ENCODE data around the gene RNF114. TPM values are rescaled to one million over a fixed set of nuclear protein-coding genes. Genes with fewer than 3 reads are reported as not detected.
A peak's percentile ranks its signal among the peaks of the same experiment; 100 is the strongest.

RNF114 gene
- total RNA-seq, 1 donor from 2014 or later, result 62.7 TPM

DNA sequence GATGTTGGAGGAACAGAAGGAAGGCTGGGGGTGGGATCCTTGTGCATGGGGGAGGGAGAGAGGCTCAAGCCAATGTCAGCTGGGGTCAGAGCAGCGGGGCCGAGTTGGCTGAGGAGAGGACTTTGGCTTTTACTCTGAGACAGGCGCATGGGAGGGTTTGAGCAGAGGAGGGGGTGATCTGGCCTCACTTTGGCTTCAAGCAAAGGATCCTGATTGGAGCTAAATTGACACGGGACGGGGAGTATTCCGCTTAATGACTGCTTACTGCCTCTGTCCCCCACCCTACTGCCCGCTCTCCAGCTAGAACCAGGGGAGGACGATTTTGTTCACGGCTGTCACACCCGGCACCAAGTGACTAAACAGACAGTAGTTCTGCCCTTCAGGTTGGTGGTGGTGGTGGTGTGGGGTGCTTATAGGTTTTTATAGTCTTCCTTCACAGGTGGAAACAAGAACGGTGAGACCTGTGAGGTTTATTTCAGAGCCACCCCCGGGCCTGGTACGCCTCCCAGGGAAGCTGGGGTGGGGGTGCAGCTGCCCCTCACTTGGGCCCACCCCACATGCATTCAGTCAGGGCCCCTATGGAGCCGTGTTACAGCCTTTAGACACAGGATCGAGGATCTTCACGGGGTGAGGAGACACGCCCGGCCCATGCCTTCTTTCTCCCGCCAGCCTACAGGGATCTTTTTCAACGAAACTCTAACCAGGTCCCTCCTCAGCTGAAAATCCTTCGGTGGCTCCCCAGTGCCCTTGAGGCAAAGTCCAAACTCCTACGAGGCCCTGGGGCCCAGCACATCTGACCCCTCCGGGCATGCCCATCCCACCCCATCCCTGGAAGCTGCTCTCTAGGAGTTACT, 45.2 kb downstream of the RNF114 start:
- Histone ChIP-seq H3K9ac (ENCODE audit: low read length) (no peak overlapping the region), H3K9me3 (ENCODE audit: insufficient read depth, low read depth, low read length) (no peaks in the 10 kb centered on the region), H3K4me1 (ENCODE audit: insufficient read depth, low read length) (peaks cover 34% of the 10 kb centered on the region), H3K4me2 (ENCODE audit: low read length) (no peak overlapping the region), H3K36me3 (ENCODE audit: insufficient read depth, low read length) (no peaks in the 10 kb centered on the region), H3K27me3 (ENCODE audit: insufficient read depth, low read length) (peaks cover 6% of the 10 kb centered on the region), H3K79me2 (ENCODE audit: insufficient read depth, low read length) (peaks cover 36% of the 10 kb centered on the region), H3K4me3 (ENCODE audit: insufficient read depth, low read depth, low read length) (no peak overlapping the region), H3K27ac (ENCODE audit: low read depth, low read length) (no peak overlapping the region), H4K20me1 (ENCODE audit: insufficient read depth, low read length) (peaks cover 36% of the 10 kb centered on the region), H2AFZ (ENCODE audit: low read depth, low read length) (no peak overlapping the region)
- TF ChIP-seq EZH2 (IDR thresholded peaks at IDR 0.05; ENCODE audit: insufficient read depth, low read length), result no peak
- TF ChIP-seq, protein P1, sequence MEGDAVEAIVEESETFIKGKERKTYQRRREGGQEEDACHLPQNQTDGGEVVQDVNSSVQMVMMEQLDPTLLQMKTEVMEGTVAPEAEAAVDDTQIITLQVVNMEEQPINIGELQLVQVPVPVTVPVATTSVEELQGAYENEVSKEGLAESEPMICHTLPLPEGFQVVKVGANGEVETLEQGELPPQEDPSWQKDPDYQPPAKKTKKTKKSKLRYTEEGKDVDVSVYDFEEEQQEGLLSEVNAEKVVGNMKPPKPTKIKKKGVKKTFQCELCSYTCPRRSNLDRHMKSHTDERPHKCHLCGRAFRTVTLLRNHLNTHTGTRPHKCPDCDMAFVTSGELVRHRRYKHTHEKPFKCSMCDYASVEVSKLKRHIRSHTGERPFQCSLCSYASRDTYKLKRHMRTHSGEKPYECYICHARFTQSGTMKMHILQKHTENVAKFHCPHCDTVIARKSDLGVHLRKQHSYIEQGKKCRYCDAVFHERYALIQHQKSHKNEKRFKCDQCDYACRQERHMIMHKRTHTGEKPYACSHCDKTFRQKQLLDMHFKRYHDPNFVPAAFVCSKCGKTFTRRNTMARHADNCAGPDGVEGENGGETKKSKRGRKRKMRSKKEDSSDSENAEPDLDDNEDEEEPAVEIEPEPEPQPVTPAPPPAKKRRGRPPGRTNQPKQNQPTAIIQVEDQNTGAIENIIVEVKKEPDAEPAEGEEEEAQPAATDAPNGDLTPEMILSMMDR (IDR thresholded peaks at IDR 0.05; ENCODE audit: insufficient read depth, low read depth, low read length), result no peak
- Mint-ChIP-seq H3K27ac (ENCODE audit: unreplicated experiment) (no peak overlapping the region), H3K36me3 (ENCODE audit: low read depth, unreplicated experiment) (peaks cover 4% of the 10 kb centered on the region), H3K4me1 (ENCODE audit: low read depth, unreplicated experiment) (peaks cover 17% of the 10 kb centered on the region), H3K27me3 (ENCODE audit: low read depth, unreplicated experiment) (peaks cover 16% of the 10 kb centered on the region), H3K9me3 (ENCODE audit: unreplicated experiment) (no peaks in the 10 kb centered on the region), H3K4me3 (ENCODE audit: unreplicated experiment) (peak overlapping the region; percentile 75)
- FAIRE-seq (no peak), DNase-seq (ENCODE audit: low read depth) (no peak)

DNA sequence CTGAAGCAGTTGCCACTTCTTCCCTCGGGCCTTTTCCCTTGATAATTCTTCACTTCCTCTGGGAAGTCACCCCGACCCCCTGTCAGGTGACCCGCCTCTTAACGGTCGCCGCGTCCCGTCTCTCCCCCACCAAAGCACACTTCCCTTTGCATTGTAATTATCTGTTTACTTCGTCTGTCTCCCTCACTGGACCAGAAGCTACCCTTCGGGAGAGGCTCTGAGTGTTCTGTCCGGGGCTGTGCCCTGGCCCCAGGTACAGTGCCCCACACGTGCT, 45.8 kb downstream of the RNF114 start:
- no peaks in the 10 kb centered on the region for H3K9me3 ChIP-seq (ENCODE audit: insufficient read depth, low read depth, low read length)
- H3K4me1 ChIP-seq (ENCODE audit: insufficient read depth, low read length), result peaks cover 34% of the 10 kb centered on the region
- Mint-ChIP-seq H3K27me3 (ENCODE audit: low read depth, unreplicated experiment) (peaks cover 16% of the 10 kb centered on the region), H3K9me3 (ENCODE audit: unreplicated experiment) (no peaks in the 10 kb centered on the region), H3K36me3 (ENCODE audit: low read depth, unreplicated experiment) (peaks cover 4% of the 10 kb centered on the region), H3K4me1 (ENCODE audit: low read depth, unreplicated experiment) (peaks cover 23% of the 10 kb centered on the region), H3K27ac (ENCODE audit: unreplicated experiment) (no peak overlapping the region), H3K4me3 (ENCODE audit: unreplicated experiment) (peak overlapping the region; percentile 75)
- H2AFZ ChIP-seq (ENCODE audit: low read depth, low read length), result peak overlapping the region; percentile 49
- H3K4me3 ChIP-seq (ENCODE audit: insufficient read depth, low read depth, low read length), result peak overlapping the region; percentile 51
- H3K4me2 ChIP-seq (ENCODE audit: low read length), result peak overlapping the region; percentile 99
- no peak for FAIRE-seq
- no peak for TF ChIP-seq EZH2 (IDR thresholded peaks at IDR 0.05; ENCODE audit: insufficient read depth, low read length)
- TF ChIP-seq, protein P1 (IDR thresholded peaks at IDR 0.05; ENCODE audit: insufficient read depth, low read depth, low read length), result no peak
- peaks cover 42% of the 10 kb centered on the region for H3K79me2 ChIP-seq (ENCODE audit: insufficient read depth, low read length)
- H3K27ac ChIP-seq (ENCODE audit: low read depth, low read length), result no peak overlapping the region
- peaks cover 41% of the 10 kb centered on the region for H4K20me1 ChIP-seq (ENCODE audit: insufficient read depth, low read length)
- H3K9ac ChIP-seq (ENCODE audit: low read length), result peak overlapping the region; percentile 14
- H3K36me3 ChIP-seq (ENCODE audit: insufficient read depth, low read length), result no peaks in the 10 kb centered on the region
- DNase-seq (ENCODE audit: low read depth), result no peak
- H3K27me3 ChIP-seq (ENCODE audit: insufficient read depth, low read length), result peaks cover 6% of the 10 kb centered on the region
